ENCODE results near the gene TOMM7.
"Not testable (repeated sequence)": the region's sequence is repeated elsewhere in the genome, so short reads cannot be mapped to it uniquely, and the experiment has no call there.

The TOMM7 gene

GRCh38 chr7:22782616-22783232 lies 39.9 kb downstream of the TOMM7 start:
- TF ChIP-seq ZFX (IDR thresholded peaks at IDR 0.05) (no peak), CTCF (conservative IDR thresholded peaks at IDR 0.05) (peak; percentile 93)
- no peak overlapping the region for H3K27ac ChIP-seq

DNA sequence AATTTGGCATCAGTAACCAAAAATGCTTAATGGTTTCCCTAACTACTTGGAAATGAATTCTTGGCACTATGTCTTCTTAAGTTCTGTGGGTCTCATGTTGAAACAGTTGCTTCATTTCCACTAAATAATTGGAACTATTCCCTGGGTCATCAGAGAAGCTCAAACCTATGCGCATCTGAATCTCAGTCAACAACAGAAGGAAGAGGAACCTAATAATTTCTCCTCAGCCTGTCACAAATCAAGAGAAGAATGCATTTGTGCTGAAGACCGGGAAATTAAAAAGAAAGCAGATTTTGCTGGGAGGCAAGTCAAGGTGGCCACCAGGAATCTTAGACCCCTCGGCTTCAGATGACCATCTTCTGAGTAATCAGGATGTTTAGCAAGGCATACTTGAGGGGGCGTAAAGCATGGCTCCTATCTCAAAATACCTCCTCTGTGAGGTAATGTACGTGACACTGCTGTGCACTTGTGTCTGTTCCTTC lies 41.4 kb downstream of the TOMM7 start:
- TF ChIP-seq CTCF (conservative IDR thresholded peaks at IDR 0.05) = no peak
- H3K27ac ChIP-seq = no peak overlapping the region

GRCh38 chr7:22779730-22780323 lies 42.8 kb downstream of the TOMM7 start:
- not testable (repeated sequence) for H3K27ac ChIP-seq

- TF ChIP-seq ZFX (IDR thresholded peaks at IDR 0.05) (no peak), CTCF (conservative IDR thresholded peaks at IDR 0.05) (no peak)
- H3K27ac ChIP-seq = no peak overlapping the region
These were observed 45.7 kb downstream of the TOMM7 start for GRCh38 chr7:22776964-22777363.

DNA sequence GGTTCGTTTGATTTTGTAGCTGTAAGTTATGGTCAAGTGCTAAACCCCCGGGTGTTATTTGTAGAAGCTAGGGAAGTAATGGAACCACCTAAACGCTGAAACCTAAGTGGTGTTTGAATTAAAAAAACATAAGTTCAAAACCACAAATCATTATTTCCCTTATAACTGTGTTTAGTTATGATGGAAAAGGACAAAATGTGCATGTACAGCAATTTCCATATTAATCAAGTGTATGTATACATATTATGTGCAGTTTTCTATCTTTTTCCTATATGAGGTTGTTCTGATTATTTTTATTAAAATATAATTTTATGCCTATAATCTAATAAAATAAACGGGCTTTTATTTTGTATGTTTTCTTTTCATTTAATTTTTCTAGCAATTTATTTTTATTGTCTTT lies 49.8 kb downstream of the TOMM7 start:
- no peak for TF ChIP-seq CTCF (conservative IDR thresholded peaks at IDR 0.05)
- no peak for TF ChIP-seq ZFX (IDR thresholded peaks at IDR 0.05)
- H3K27ac ChIP-seq = no peak overlapping the region

- no peak overlapping the region for H3K27ac ChIP-seq
- TF ChIP-seq ZFX (IDR thresholded peaks at IDR 0.05) (no peak), CTCF (conservative IDR thresholded peaks at IDR 0.05) (no peak)
These were observed 50.8 kb downstream of the TOMM7 start for GRCh38 chr7:22771872-22772228.

- no peak overlapping the region for H3K27ac ChIP-seq
- no peak for TF ChIP-seq CTCF (conservative IDR thresholded peaks at IDR 0.05)
- TF ChIP-seq ZFX (IDR thresholded peaks at IDR 0.05) = no peak
These were observed 51.3 kb downstream of the TOMM7 start for GRCh38 chr7:22771194-22771871.
